ENCODE data around the gene POLR2H.

The POLR2H gene

GRCh38 chr3:184387174-184387714, 25.7 kb downstream of the POLR2H start:
- no peak for TF ChIP-seq NFRKB (IDR thresholded peaks at IDR 0.05)
- TF ChIP-seq L3MBTL2 (conservative IDR thresholded peaks at IDR 0.05) = no peak
- TF ChIP-seq SUZ12 (IDR thresholded peaks at IDR 0.05) = no peak
- TF ChIP-seq BHLHE40 (IDR thresholded peaks at IDR 0.05; ENCODE audit: borderline replicate concordance) = no peak
- TF ChIP-seq ELF4 (IDR thresholded peaks at IDR 0.05) = no peak
- TF ChIP-seq FOXA1 (IDR thresholded peaks at IDR 0.05) = no peak
- no peak for TF ChIP-seq ARNT (IDR thresholded peaks at IDR 0.05)
- TF ChIP-seq CTBP1 (IDR thresholded peaks at IDR 0.05; ENCODE audit: borderline replicate concordance) = no peak
- TF ChIP-seq HDGF (IDR thresholded peaks at IDR 0.05; ENCODE audit: borderline replicate concordance) = no peak
- no peak for TF ChIP-seq ZNF384 (IDR thresholded peaks at IDR 0.05)
- no peak for TF ChIP-seq FOXM1 (IDR thresholded peaks at IDR 0.05; ENCODE audit: borderline replicate concordance)
- no peak for TF ChIP-seq TARDBP (IDR thresholded peaks at IDR 0.05)
- TF ChIP-seq PKNOX1 (IDR thresholded peaks at IDR 0.05) = no peak
- no peak for TF ChIP-seq SP1 (IDR thresholded peaks at IDR 0.05)
- no peak for TF ChIP-seq LEF1 (IDR thresholded peaks at IDR 0.05; ENCODE audit: borderline replicate concordance)
- TF ChIP-seq FOXK2 (IDR thresholded peaks at IDR 0.05) = no peak
- ChIA-PET POLR2A (no interaction called here), CTCF (no interaction called here)
- DNase-seq (ENCODE audit: extremely low spot score) = no peak

GRCh38 chr3:184388164-184388935, 26.8 kb downstream of the POLR2H start:
- ChIA-PET CTCF (no interaction called here), POLR2A (no interaction called here)
- TF ChIP-seq FOXK2 (IDR thresholded peaks at IDR 0.05) (no peak), NFRKB (IDR thresholded peaks at IDR 0.05) (no peak), TARDBP (IDR thresholded peaks at IDR 0.05) (no peak)
- no peak for DNase-seq (ENCODE audit: extremely low spot score)

GRCh38 chr3:184388936-184389230, 27.4 kb downstream of the POLR2H start:
- CTCF ChIA-PET = no interaction called here
- TF ChIP-seq ARNT (IDR thresholded peaks at IDR 0.05) (no peak), SP1 (IDR thresholded peaks at IDR 0.05) (no peak), NFRKB (IDR thresholded peaks at IDR 0.05) (no peak), ELF4 (IDR thresholded peaks at IDR 0.05) (no peak), SUZ12 (IDR thresholded peaks at IDR 0.05) (no peak), ZNF384 (IDR thresholded peaks at IDR 0.05) (no peak), CTBP1 (IDR thresholded peaks at IDR 0.05; ENCODE audit: borderline replicate concordance) (no peak), L3MBTL2 (conservative IDR thresholded peaks at IDR 0.05) (no peak), FOXK2 (IDR thresholded peaks at IDR 0.05) (no peak), HDGF (IDR thresholded peaks at IDR 0.05; ENCODE audit: borderline replicate concordance) (no peak), FOXM1 (IDR thresholded peaks at IDR 0.05; ENCODE audit: borderline replicate concordance) (no peak), PKNOX1 (IDR thresholded peaks at IDR 0.05) (no peak), LEF1 (IDR thresholded peaks at IDR 0.05; ENCODE audit: borderline replicate concordance) (no peak), FOXA1 (IDR thresholded peaks at IDR 0.05) (no peak), TARDBP (IDR thresholded peaks at IDR 0.05) (no peak), BHLHE40 (IDR thresholded peaks at IDR 0.05; ENCODE audit: borderline replicate concordance) (no peak)
- no peak for DNase-seq (ENCODE audit: extremely low spot score)
- POLR2A ChIA-PET = no interaction called here

GRCh38 chr3:184389384-184389783, 27.9 kb downstream of the POLR2H start:
- no peak for TF ChIP-seq FOXK2 (IDR thresholded peaks at IDR 0.05)
- TF ChIP-seq LEF1 (IDR thresholded peaks at IDR 0.05; ENCODE audit: borderline replicate concordance) = no peak
- TF ChIP-seq TARDBP (IDR thresholded peaks at IDR 0.05) = no peak
- CTCF ChIA-PET = no interaction called here
- no peak for DNase-seq (ENCODE audit: extremely low spot score)
- POLR2A ChIA-PET = no interaction called here

GRCh38 chr3:184389935-184390528, 28.5 kb downstream of the POLR2H start:
- CTCF ChIA-PET = no interaction called here
- DNase-seq (ENCODE audit: extremely low spot score) = no peak
- POLR2A ChIA-PET = interaction anchor here (1.1 kb wide), 1 partner anchor 18 kb away, joined by 3 read pairs; no protein-coding TSS in a partner anchor
- no peak for TF ChIP-seq L3MBTL2 (conservative IDR thresholded peaks at IDR 0.05)
- no peak for TF ChIP-seq LEF1 (IDR thresholded peaks at IDR 0.05; ENCODE audit: borderline replicate concordance)
- no peak for TF ChIP-seq FOXA1 (IDR thresholded peaks at IDR 0.05)
- no peak for TF ChIP-seq SP1 (IDR thresholded peaks at IDR 0.05)
- TF ChIP-seq HDGF (IDR thresholded peaks at IDR 0.05; ENCODE audit: borderline replicate concordance) = no peak
- no peak for TF ChIP-seq FOXM1 (IDR thresholded peaks at IDR 0.05; ENCODE audit: borderline replicate concordance)
- TF ChIP-seq ELF4 (IDR thresholded peaks at IDR 0.05) = no peak
- no peak for TF ChIP-seq SUZ12 (IDR thresholded peaks at IDR 0.05)
- no peak for TF ChIP-seq TARDBP (IDR thresholded peaks at IDR 0.05)
- TF ChIP-seq ZNF384 (IDR thresholded peaks at IDR 0.05) = no peak
- no peak for TF ChIP-seq CTBP1 (IDR thresholded peaks at IDR 0.05; ENCODE audit: borderline replicate concordance)
- TF ChIP-seq NFRKB (IDR thresholded peaks at IDR 0.05) = no peak
- TF ChIP-seq BHLHE40 (IDR thresholded peaks at IDR 0.05; ENCODE audit: borderline replicate concordance) = no peak
- no peak for TF ChIP-seq FOXK2 (IDR thresholded peaks at IDR 0.05)
- no peak for TF ChIP-seq PKNOX1 (IDR thresholded peaks at IDR 0.05)
- TF ChIP-seq ARNT (IDR thresholded peaks at IDR 0.05) = no peak

- no peak for TF ChIP-seq FOXA1 (IDR thresholded peaks at IDR 0.05)
- no peak for TF ChIP-seq FOXM1 (IDR thresholded peaks at IDR 0.05; ENCODE audit: borderline replicate concordance)
- no peak for TF ChIP-seq SP1 (IDR thresholded peaks at IDR 0.05)
- TF ChIP-seq ARNT (IDR thresholded peaks at IDR 0.05) = no peak
- TF ChIP-seq FOXK2 (IDR thresholded peaks at IDR 0.05) = no peak
- no peak for TF ChIP-seq ELF4 (IDR thresholded peaks at IDR 0.05)
- TF ChIP-seq SUZ12 (IDR thresholded peaks at IDR 0.05) = no peak
- TF ChIP-seq ZNF384 (IDR thresholded peaks at IDR 0.05) = no peak
- ChIA-PET CTCF (no interaction called here), POLR2A (no interaction called here)
- no peak for DNase-seq (ENCODE audit: extremely low spot score)
Measured at GRCh38 chr3:184391266-184391665, 29.8 kb downstream of the POLR2H start.

Data from HEK293T (cell line).